PC-9 (cell line): ENCODE data around the gene UPB1. TPM values are rescaled to one million over a fixed set of nuclear protein-coding genes. Genes with fewer than 3 reads are reported as not detected.
A peak's percentile ranks its signal among the peaks of the same experiment; 100 is the strongest.

Experiments used
- Bru-seq: library from RNA; stranded (reverse); fragments of 400-500 nt; gene quantifications from one replicate; lab custom pipeline; 2021; lab: Mats Ljungman, UMichigan
- BruChase-seq, 2 experiments: library from RNA; stranded (reverse); fragments of 400-500 nt; gene quantifications; one replicate each; lab custom pipeline; 2021; lab: Mats Ljungman, UMichigan
- BruUV-seq: library from RNA; stranded (reverse); fragments of 400-500 nt; replicated peaks from 2 replicates; lab custom pipeline; 2021; lab: Mats Ljungman, UMichigan
- CTCF ChIA-PET: fragments of 300-600 bp; sonication (Branson Sonifier 250); formaldehyde crosslinking; loops from one replicate; lab custom pipeline; 2022; ENCODE audit warnings: antibody characterized with exemption; lab: Charles Lee
- POLR2A ChIA-PET: fragments of 300-600 bp; sonication (Branson Sonifier 250); formaldehyde crosslinking; loops from one replicate; lab custom pipeline; 2022; ENCODE audit warnings: antibody characterized with exemption; ENCODE audit not compliant: unreplicated experiment; lab: Charles Lee
- DNase-seq, 2 experiments: peaks; one replicate each; pipeline versions ENCODE4 v3.0.0 to v3.0.0-alpha.2; 2015 to 2022; ENCODE audit warnings: mixed read lengths in 1 of 2
- H2AFZ ChIP-seq: fragments of 200-600 bp; sonication (generic); 2 replicates; pipeline ENCODE4 v1.8.1; 2017; ENCODE audit warnings: antibody characterized with exemption
- H3F3A ChIP-seq: fragments of 200-600 bp; sonication (generic); 2 replicates; pipeline ENCODE4 v1.8.1; 2017; ENCODE audit warnings: antibody characterized with exemption, mild to moderate bottlenecking, low read depth; ENCODE audit not compliant: insufficient read depth
- H3K27ac ChIP-seq: fragments of 200-600 bp; sonication (generic); 2 replicates; pipeline ENCODE4 v1.6.1; 2016; ENCODE audit warnings: mixed run types
- H3K27me3 ChIP-seq: fragments of 200-600 bp; sonication (generic); 2 replicates; pipeline ENCODE4 v1.6.1; 2016; ENCODE audit warnings: low read depth, mixed run types; ENCODE audit not compliant: insufficient read depth
- H3K36me3 ChIP-seq: fragments of 200-600 bp; sonication (generic); 2 replicates; pipeline ENCODE4 v1.6.1; 2016; ENCODE audit warnings: low read depth, mixed run types
- H3K4me1 ChIP-seq: fragments of 200-600 bp; sonication (generic); replicated peaks from 2 replicates; pipeline ENCODE4 v1.6.1; 2016; ENCODE audit warnings: mixed run types; ENCODE audit not compliant: insufficient read depth
- H3K4me2 ChIP-seq: fragments of 200-600 bp; sonication (generic); 2 replicates; pipeline ENCODE4 v1.6.1; 2017; ENCODE audit warnings: mixed run types
- H3K4me3 ChIP-seq: fragments of 200-600 bp; sonication (generic); 2 replicates; pipeline ENCODE4 v1.6.1; 2016; ENCODE audit warnings: mixed run types
- H3K79me2 ChIP-seq: fragments of 200-600 bp; sonication (generic); 2 replicates; pipeline ENCODE4 v1.6.1; 2017; ENCODE audit warnings: low read depth, mixed run types
- H3K9me2 ChIP-seq: fragments of 200-600 bp; sonication (generic); 2 replicates; pipeline ENCODE4 v1.8.1; 2017; ENCODE audit warnings: mild to moderate bottlenecking; ENCODE audit not compliant: insufficient read depth
- H3K9me3 ChIP-seq: fragments of 200-600 bp; sonication (generic); 2 replicates; pipeline ENCODE4 v1.8.1; 2016; ENCODE audit warnings: low read depth; ENCODE audit not compliant: insufficient read depth
- H4K20me1 ChIP-seq: fragments of 200-600 bp; sonication (generic); 2 replicates; pipeline ENCODE4 v1.8.1; 2017; ENCODE audit not compliant: insufficient read depth
- EZH2 ChIP-seq: fragments of 200-600 bp; sonication (generic); IDR thresholded peaks from 2 replicates; pipeline ENCODE4 v1.8.0; 2017; ENCODE audit warnings: antibody characterized with exemption, low read depth
- intact Hi-C: fragments of 100-400 bp; cut with micrococcal nuclease; formaldehyde crosslinking; loops from one replicate; pipeline ENCODE4 v1.10.0; 2022; ENCODE audit not compliant: unreplicated experiment
- long read RNA-seq: library from polyadenylated mRNA; stranded (forward); transcript quantifications from one replicate; pipeline ENCODE4 v2.0.0, GENCODE V29; 2022
- total RNA-seq: library from RNA; stranded (reverse); gene quantifications from 2 replicates; pipeline ENCODE4 v1.2.3, GENCODE V29; 2021
- TF ChIP-seq, protein P1 (sequence below): fragments of 200-600 bp; sonication (generic); conservative IDR thresholded peaks from 2 replicates; pipeline ENCODE4 v1.6.1; 2017; ENCODE audit warnings: mixed run types, antibody characterized with exemption, mild to moderate bottlenecking, moderate library complexity

The UPB1 gene
- 0.17 and 0.80 TPM in 2 replicates for total RNA-seq
- percentile 14 among the genes with signal in this experiment for Bru-seq, nascent RNA
- percentile 30 among the genes with signal in this experiment for BruChase-seq, experiment 1, labeled RNA remaining after a 2-hour chase
- BruChase-seq, experiment 2, labeled RNA remaining after a 6-hour chase, result percentile 15 among the genes with signal in this experiment
- long read RNA-seq, partial matches to known transcripts, result 0 of 2 reads
- long read RNA-seq, other reads (novel, unspliced or antisense), result 2 of 2 reads

DNA sequence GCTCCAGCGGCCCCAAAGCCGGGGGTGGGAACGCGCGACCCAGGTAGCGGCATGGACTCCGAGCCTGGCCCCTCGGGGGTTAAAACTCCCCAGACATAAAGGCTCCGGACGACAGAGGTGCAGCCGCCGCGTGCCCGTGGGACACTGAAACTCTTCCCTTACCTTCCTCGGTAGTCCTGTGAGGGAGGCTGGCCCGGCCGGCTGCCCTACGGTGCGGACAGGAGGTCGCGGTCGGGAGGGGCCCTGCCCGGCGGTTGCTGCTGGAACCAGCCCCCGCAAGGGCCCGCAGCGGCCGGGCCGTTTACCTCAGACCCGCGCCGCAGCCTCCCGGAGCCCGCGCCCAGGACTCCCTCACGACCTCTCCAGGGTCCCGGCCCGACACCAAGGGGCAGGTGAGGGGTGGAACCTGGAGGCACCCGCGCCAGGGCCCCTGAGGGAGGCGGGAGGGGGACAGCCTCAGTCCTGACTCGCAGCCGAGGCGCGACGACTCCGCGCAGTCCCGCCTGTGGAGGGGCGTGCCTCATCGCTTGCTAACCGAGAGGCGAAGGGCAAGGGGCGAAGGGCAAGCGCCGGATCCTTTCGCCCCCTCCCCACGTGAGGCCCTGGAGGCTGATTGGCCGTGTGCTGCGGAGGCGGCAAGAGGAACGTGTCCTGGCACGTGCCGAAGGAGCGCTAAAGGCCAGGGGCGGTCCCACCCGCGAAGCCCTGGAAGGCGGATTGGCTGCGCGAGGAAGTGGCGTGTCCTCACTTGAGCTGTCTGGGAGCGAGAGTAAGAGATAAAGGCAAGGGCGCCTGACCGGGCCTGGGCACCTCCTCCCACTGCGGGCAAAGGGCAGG, at the start of gene UPB1:
Gene UPB1, plus strand, starts transcription at position 805 of the 837 bp plus-strand sequence. CDS start 72 bp downstream, outside the sequence.
- Histone ChIP-seq H3K79me2 (no peaks in the 10 kb centered on the region), H3K27ac (no peak within 1 kb of the TSS), H3K4me2 (no peak within 1 kb of the TSS), H3K27me3 (no peaks in the 10 kb centered on the region), H3K4me1 (no peaks in the 10 kb centered on the region), H3K36me3 (no peaks in the 10 kb centered on the region), H3K9me3 (no peaks in the 10 kb centered on the region), H3K4me3 (no peak within 1 kb of the TSS), H3F3A (no peaks in the 10 kb centered on the region), H2AFZ (no peak within 1 kb of the TSS), H3K9me2 (no peaks in the 10 kb centered on the region), H4K20me1 (no peaks in the 10 kb centered on the region)
- no peak for DNase-seq
- ChIA-PET CTCF (no interaction called here), POLR2A (no interaction called here)
- TF ChIP-seq EZH2, result no peak
- TF ChIP-seq, protein P1, sequence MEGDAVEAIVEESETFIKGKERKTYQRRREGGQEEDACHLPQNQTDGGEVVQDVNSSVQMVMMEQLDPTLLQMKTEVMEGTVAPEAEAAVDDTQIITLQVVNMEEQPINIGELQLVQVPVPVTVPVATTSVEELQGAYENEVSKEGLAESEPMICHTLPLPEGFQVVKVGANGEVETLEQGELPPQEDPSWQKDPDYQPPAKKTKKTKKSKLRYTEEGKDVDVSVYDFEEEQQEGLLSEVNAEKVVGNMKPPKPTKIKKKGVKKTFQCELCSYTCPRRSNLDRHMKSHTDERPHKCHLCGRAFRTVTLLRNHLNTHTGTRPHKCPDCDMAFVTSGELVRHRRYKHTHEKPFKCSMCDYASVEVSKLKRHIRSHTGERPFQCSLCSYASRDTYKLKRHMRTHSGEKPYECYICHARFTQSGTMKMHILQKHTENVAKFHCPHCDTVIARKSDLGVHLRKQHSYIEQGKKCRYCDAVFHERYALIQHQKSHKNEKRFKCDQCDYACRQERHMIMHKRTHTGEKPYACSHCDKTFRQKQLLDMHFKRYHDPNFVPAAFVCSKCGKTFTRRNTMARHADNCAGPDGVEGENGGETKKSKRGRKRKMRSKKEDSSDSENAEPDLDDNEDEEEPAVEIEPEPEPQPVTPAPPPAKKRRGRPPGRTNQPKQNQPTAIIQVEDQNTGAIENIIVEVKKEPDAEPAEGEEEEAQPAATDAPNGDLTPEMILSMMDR, result no peak
- BruUV-seq, result no TSS peak
- intact Hi-C loops, result no loop called here

DNA sequence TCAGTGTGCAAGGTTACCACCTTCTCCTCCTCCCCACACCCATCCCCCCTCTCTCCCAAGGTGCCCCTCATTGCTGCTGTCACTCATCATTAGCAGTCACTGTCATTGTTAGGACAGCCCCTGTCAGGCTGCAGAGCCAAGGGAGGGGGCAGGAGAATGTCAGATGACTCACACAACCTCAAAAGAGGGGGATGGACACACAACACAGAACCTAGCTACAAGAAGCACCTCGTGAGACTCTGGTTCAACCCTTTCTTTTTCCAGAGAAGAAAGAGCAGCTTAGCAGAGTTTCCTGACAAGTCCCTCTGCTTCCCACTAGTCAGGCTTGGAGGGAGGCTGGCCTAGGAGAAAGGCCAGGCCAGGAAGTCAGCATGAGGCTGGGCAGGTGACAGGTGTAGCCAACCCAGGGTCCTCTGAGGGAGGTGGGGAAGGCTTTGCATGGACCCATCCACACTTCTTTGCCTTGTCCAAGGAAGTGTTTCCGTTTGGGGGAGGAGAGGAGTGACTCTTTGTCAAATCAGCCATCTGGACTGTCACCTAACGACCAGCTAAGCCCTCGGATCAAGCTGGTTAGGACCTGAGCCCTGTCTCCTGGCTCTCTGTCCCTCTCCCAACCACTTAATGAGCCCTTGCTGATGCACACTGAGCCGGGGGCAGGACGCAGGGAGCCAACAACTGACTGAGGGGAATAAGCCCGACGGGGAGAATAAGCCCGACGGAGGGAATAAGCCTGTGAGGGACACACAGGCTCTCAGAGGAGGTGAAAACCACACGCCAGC, 49.5 kb upstream of the UPB1 start:
- Histone ChIP-seq H3K27me3 (no peaks in the 10 kb centered on the region), H4K20me1 (no peaks in the 10 kb centered on the region), H3K9me3 (no peaks in the 10 kb centered on the region), H2AFZ (no peak overlapping the region), H3K9me2 (no peaks in the 10 kb centered on the region), H3F3A (no peaks in the 10 kb centered on the region), H3K36me3 (no peaks in the 10 kb centered on the region), H3K79me2 (no peaks in the 10 kb centered on the region), H3K4me1 (0 out of 2 replicates have a peak, but pooled peaks cover 8% of the 10 kb centered on the region), H3K27ac (no peak overlapping the region), H3K4me2 (0 out of 2 replicates have a peak overlapping the region, but pooled peaks have one; percentile 0), H3K4me3 (no peak overlapping the region)
- no TSS peak for BruUV-seq
- DNase-seq, result no peak
- TF ChIP-seq, protein P1, result no peak
- TF ChIP-seq EZH2, result no peak
- intact Hi-C loops, result no loop called here
- ChIA-PET CTCF (no interaction called here), POLR2A (no interaction called here)

DNA sequence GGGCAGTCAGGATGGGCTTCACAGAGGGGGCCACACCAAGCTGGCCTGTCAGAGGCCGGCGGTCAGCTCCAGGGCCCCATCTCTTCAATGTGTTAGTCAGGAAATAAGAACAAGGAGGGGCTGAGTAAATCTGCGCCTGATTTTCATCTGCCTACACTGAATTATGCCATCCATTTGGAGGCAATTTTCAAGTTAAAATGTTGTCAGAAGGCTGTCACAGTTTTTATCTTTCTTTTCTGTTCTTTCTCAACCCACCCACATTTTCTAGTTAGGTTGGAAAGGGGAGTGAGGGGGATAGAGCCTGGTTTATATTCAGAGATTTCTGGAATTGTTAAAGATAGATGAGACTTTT, 48.9 kb upstream of the UPB1 start:
- Histone ChIP-seq H4K20me1 (no peaks in the 10 kb centered on the region), H3K9me2 (no peaks in the 10 kb centered on the region), H3K27me3 (no peaks in the 10 kb centered on the region), H2AFZ (no peak overlapping the region), H3F3A (no peaks in the 10 kb centered on the region), H3K27ac (no peak overlapping the region), H3K36me3 (no peaks in the 10 kb centered on the region), H3K4me3 (no peak overlapping the region), H3K79me2 (no peaks in the 10 kb centered on the region), H3K4me1 (0 out of 2 replicates have a peak, but pooled peaks cover 8% of the 10 kb centered on the region), H3K9me3 (no peaks in the 10 kb centered on the region), H3K4me2 (no peak overlapping the region)
- BruUV-seq, result no TSS peak
- intact Hi-C loops, result no loop called here
- DNase-seq, result no peak
- TF ChIP-seq, protein P1, result no peak
- TF ChIP-seq EZH2, result no peak
- CTCF ChIA-PET, result no interaction called here
- POLR2A ChIA-PET, result no interaction called here
